HepG2 (cell line): ENCODE measurements around the gene ADGRV1. TPM values are rescaled to one million over a fixed set of nuclear protein-coding genes. Genes with fewer than 3 reads are reported as not detected.

Experiments used
- ATF1 ChIP-seq: IDR thresholded peaks from 2 replicates; pipeline ENCODE4 v1.6.1; 2016; ENCODE audit warnings: mild to moderate bottlenecking, control low read depth
- DBP ChIP-seq: sonication (generic); formaldehyde crosslinking; IDR thresholded peaks from 2 replicates; pipeline ENCODE4 v1.4.0; 2020; ENCODE audit warnings: missing genetic modification reagents; ENCODE audit errors: not compliant biosample characterization
- HDAC2 ChIP-seq: sonication (generic); formaldehyde crosslinking; IDR thresholded peaks from 2 replicates; pipeline ENCODE4 v1.4.0; 2020; ENCODE audit warnings: missing genetic modification reagents
- KDM6A ChIP-seq: IDR thresholded peaks from 2 replicates; pipeline ENCODE4 v1.6.1; 2016; ENCODE audit warnings: low read depth
- MEF2D ChIP-seq: sonication (generic); formaldehyde crosslinking; IDR thresholded peaks from 2 replicates; pipeline ENCODE4 v1.5.1; 2020; ENCODE audit warnings: mild to moderate bottlenecking, missing genetic modification reagents
- NFIC ChIP-seq: IDR thresholded peaks from 2 replicates; pipeline ENCODE4 v1.6.1; 2012; ENCODE audit warnings: mild to moderate bottlenecking, low read length, inconsistent platforms
- NFYC ChIP-seq: IDR thresholded peaks from 2 replicates; pipeline ENCODE4 v1.6.1; 2016; ENCODE audit warnings: missing genetic modification reagents, missing compliant biosample characterization
- POGK ChIP-seq: sonication (generic); formaldehyde crosslinking; conservative IDR thresholded peaks from 2 replicates; pipeline ENCODE4 v1.8.0; 2022; ENCODE audit warnings: mild to moderate bottlenecking, moderate library complexity, missing genetic modification reagents
- PPARG ChIP-seq: conservative IDR thresholded peaks from 2 replicates; pipeline ENCODE4 v1.6.1; 2016; ENCODE audit warnings: missing biosample characterization, missing genetic modification reagents
- RARA ChIP-seq: IDR thresholded peaks from 2 replicates; pipeline ENCODE4 v1.6.1; 2016; ENCODE audit warnings: missing genetic modification reagents, missing compliant biosample characterization
- RBM22 ChIP-seq: fragments of 200-400 bp; formaldehyde crosslinking; optimal IDR thresholded peaks from 2 replicates; pipeline ENCODE3; 2017; ENCODE audit warnings: mild to moderate bottlenecking, low read length, moderate library complexity
- RCOR2 ChIP-seq: IDR thresholded peaks from 2 replicates; pipeline ENCODE4 v1.6.1; 2016; ENCODE audit warnings: missing biosample characterization, missing genetic modification reagents
- RERE ChIP-seq: IDR thresholded peaks from 2 replicates; pipeline ENCODE4 v1.6.1; 2016; ENCODE audit warnings: low read depth, missing genetic modification reagents, missing compliant biosample characterization
- RXRB ChIP-seq: IDR thresholded peaks from 2 replicates; pipeline ENCODE4 v1.6.1; 2016; ENCODE audit warnings: borderline replicate concordance, missing genetic modification reagents, missing compliant biosample characterization
- TBP ChIP-seq: sonication (generic); formaldehyde crosslinking; IDR thresholded peaks from 2 replicates; pipeline ENCODE4 v1.5.0; 2020; ENCODE audit warnings: missing genetic modification reagents
- USF2 ChIP-seq, 2 experiments: sonication (generic) in 1 of 2; formaldehyde crosslinking in 1 of 2; IDR thresholded peaks; 2 replicates each; pipeline versions ENCODE4 v1.5.1 to v1.6.1; 2011 to 2020; ENCODE audit warnings: borderline replicate concordance in 1 of 2, low read depth in 1 of 2, low read length in 1 of 2, mild to moderate bottlenecking in 1 of 2, missing genetic modification reagents in 1 of 2, moderate library complexity in 1 of 2
- ZBTB8A ChIP-seq: sonication (generic); formaldehyde crosslinking; IDR thresholded peaks from 2 replicates; pipeline ENCODE4 v1.4.0; 2020; ENCODE audit warnings: mild to moderate bottlenecking, low read depth, missing genetic modification reagents, borderline replicate concordance
- ZFP41 ChIP-seq: sonication (generic); formaldehyde crosslinking; IDR thresholded peaks from 2 replicates; pipeline ENCODE4 v1.4.0; 2020; ENCODE audit warnings: mild to moderate bottlenecking, missing genetic modification reagents, borderline replicate concordance
- ZKSCAN8 ChIP-seq: IDR thresholded peaks from 2 replicates; pipeline ENCODE4 v1.6.1; 2016; ENCODE audit warnings: borderline replicate concordance, missing genetic modification reagents, missing compliant biosample characterization
- ZNF30 ChIP-seq: sonication (generic); formaldehyde crosslinking; IDR thresholded peaks from 2 replicates; pipeline ENCODE4 v1.5.0; 2020; ENCODE audit warnings: mild to moderate bottlenecking, missing genetic modification reagents
- ZNF576 ChIP-seq: sonication (generic); formaldehyde crosslinking; IDR thresholded peaks from 2 replicates; pipeline ENCODE4 v1.4.0; 2020; ENCODE audit warnings: mild to moderate bottlenecking, missing genetic modification reagents
- polyA plus RNA-seq, 8 experiments: library from polyadenylated mRNA; depleted of rRNA in 3 of 8; stranded (reverse) in 7 of 8; unstranded in 1 of 8; fragments of >200 nt; fragmentation: Illumina TruSeq in 4 of 8; extraction: Trizol in 4 of 8; gene quantifications; 2 replicates each; pipeline versions ENCODE4 v1.2.1 to v1.2.3, GENCODE V29; 2011 to 2016; ENCODE audit warnings: low read depth in 4 of 8, missing spikeins in 1 of 8, mixed read lengths in 1 of 8; ENCODE audit not compliant: insufficient read depth in 1 of 8
- total RNA-seq, 5 experiments: library from RNA; depleted of rRNA; stranded (reverse); fragments of >200 nt; fragmentation: Illumina TruSeq; extraction: Trizol; gene quantifications; 2 replicates each; pipeline ENCODE4 v1.2.3, GENCODE V29; 2016; ENCODE audit warnings: low read depth in 1 of 5

ADGRV1 gene
- total and polyA plus RNA-seq, 2 of the 13 experiments (the other 11 are each of a cell fraction or from before 2014, with no cell fraction given), result 1.7 to 3.9 TPM

- TF ChIP-seq ZNF576 (no peak), RXRB (CRISPR knock-in tag) (peak; percentile 90), ZKSCAN8 (CRISPR knock-in tag) (0 out of 2 replicates have a peak, but pooled peaks have one; percentile 65), DBP (CRISPR knock-in tag) (no peak), POGK (no peak), USF2 (IDR thresholded peaks at IDR 0.05; ENCODE audit: low read depth, low read length) (no peak), USF2 (CRISPR knock-in tag; IDR thresholded peaks at IDR 0.05; ENCODE audit: borderline replicate concordance) (no peak), NFIC (peak; percentile 83), RBM22 (no peak), TBP (CRISPR knock-in tag) (no peak), PPARG (peak; percentile 73), ZNF30 (no peak), NFYC (CRISPR knock-in tag) (no peak), RARA (CRISPR knock-in tag) (peak; percentile 89), ZBTB8A (CRISPR knock-in tag) (no peak), KDM6A (CRISPR knock-in tag) (0 out of 2 replicates have a peak, but pooled peaks have one; percentile 53), ZFP41 (no peak), MEF2D (CRISPR knock-in tag) (peak; percentile 99), RCOR2 (peak; percentile 66; the same call in 1 of the 2 replicates), ATF1 (CRISPR knock-in tag) (0 out of 2 replicates have a peak, but pooled peaks have one; percentile 22), HDAC2 (CRISPR knock-in tag) (peak; percentile 85), RERE (CRISPR knock-in tag) (peak; percentile 75; the same call in 1 of the 2 replicates)
Measured at GRCh38 chr5:90911169-90911568, 352.6 kb downstream of the ADGRV1 start (continued).
